K562 treated with DMSO at 1 percent for 12 hours (cell line): ENCODE results near the gene SULT1A4. TPM values are rescaled to one million over a fixed set of nuclear protein-coding genes. Genes with fewer than 3 reads are reported as not detected.

ENCODE experiments used
- total RNA-seq: library from RNA; unstranded; fragments of 300-600 nt; gene quantifications from 2 replicates; pipeline ENCODE4 v1.2.3, GENCODE V29; 2022; ENCODE audit not compliant: insufficient read depth

The SULT1A4 gene
- total RNA-seq = 16.1 and 17.2 TPM in 2 replicates

DNA sequence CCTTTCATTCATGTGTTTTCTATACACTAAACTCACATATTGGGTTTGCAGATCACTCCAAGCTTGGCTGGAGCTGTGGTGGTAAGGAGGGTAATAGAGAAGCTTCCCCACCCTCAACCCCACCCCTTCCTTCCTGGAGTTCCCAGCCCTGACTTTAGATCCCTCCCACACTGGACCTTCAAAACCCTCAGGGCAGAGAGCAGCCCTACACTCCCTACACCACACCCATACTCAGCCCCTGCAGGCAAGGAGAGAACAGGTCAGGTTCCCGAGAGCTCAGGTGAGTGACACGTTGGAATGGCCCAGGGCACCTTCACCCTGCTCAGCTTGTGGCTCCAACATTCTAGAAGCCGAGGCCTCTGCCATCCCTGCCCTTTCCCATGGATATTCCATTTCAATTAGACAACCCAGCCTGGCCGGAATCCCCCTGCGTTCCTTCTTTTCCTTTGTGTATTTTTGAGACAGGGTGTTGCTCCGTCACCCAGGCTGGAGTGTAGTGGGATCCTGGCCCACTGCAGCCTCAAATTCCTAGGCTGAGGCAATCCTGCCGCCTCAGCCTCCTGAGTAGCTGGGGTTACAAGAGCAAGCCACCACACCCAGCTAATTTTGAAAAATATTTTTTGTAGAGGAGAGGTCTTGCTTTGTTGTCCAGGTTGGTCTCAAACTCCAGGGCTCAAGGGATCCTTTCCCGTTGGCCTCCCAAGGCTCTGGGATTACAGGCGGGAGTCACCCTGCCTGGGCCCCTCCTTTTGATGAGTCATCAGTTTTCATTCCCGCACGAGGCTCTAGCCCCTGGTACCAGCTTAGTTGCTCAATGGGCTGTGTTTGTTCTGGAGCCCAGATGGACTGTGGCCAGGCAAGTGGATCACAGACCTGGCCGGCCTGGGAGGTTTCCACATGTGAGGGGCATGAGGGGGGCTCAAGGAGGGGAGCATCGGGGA is at the start of gene SULT1A4:
Gene SULT1A4 (plus strand): TSS at position 208 of the 941 bp plus-strand sequence. CDS start 1,473 bp downstream, outside the sequence.

DNA sequence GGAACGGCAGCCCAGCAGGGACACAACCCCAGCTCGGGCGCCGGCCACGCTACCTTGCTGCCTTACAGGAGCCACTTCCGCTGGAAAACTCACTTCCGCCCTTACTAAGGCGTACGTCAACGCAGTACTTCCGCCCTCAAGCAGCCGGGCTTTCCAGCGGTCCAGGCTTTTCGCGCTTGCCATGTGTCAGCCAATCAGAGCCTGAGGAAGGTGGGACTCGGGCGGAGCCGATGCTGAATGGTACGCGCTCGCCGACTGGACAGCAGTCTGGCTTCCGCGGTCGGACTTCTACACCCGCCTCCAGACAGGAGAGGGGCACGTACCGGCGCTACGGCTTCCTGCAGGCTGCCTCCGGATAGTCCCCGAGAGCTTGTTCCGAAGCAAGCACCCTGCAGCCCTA is 5.4 kb upstream of the SULT1A4 start, which contains the start of the genes BOLA2 and SLX1B:
Gene BOLA2 (minus strand): TSS at position 83 of the 400 bp plus-strand sequence. CDS start 98 bp downstream, outside the sequence.
Gene SLX1B (plus strand): TSS at position 265 of the 400 bp plus-strand sequence.

GRCh38 chr16:29506308-29506707 is 46.6 kb downstream of the SULT1A4 start, which contains the start of gene NPIPB12:
TSS of gene NPIPB12 (minus strand) at chr16:29506408.

Other genes with a start within 250 kb of the SULT1A4 start
- 0.50 and 0.99 TPM in 2 replicates for gene NPIPB11, start 53.2 kb upstream of the SULT1A4 start, total RNA-seq
- gene BOLA2, start 5.6 kb upstream of the SULT1A4 start, total RNA-seq = 13.0 and 16.6 TPM in 2 replicates
- 35.2 and 49.6 TPM in 2 replicates for gene SLX1B, start 5.4 kb upstream of the SULT1A4 start, total RNA-seq
- gene NPIPB12, start 46.5 kb downstream of the SULT1A4 start, total RNA-seq = 9.1 and 29.3 TPM in 2 replicates
- 43.8 and 109 TPM in 2 replicates for gene SPN, start 203.3 kb downstream of the SULT1A4 start, total RNA-seq
- gene QPRT, start 219.3 kb downstream of the SULT1A4 start, total RNA-seq = 174 TPM in 2 replicates